Activated T-helper 1 cell treated with anti-CD3 and anti-CD28 coated beads, Interleukin-12 subunit alpha, Interleukin-12 subunit beta, Interleukin-2, Interleukin-4 antibody, amounts not matched to agents 30 ng/mL and 10 ng/mL and 1 ng/mL, durations not matched to agents 14 hours and 24 hours and 36 hours (primary cell): ENCODE measurements around the gene ADCY1. TPM values are rescaled to one million over a fixed set of nuclear protein-coding genes. Genes with fewer than 3 reads are reported as not detected.
"Not testable (repeated sequence)": the region's sequence is repeated elsewhere in the genome, so short reads cannot be mapped to it uniquely, and the experiment has no call there.

Experiments used
- DNase-seq: peaks from one replicate; pipeline ENCODE4 v3.0.0; 2021; ENCODE audit warnings: low spot score
- H3K27ac Mint-ChIP-seq: one replicate; pipeline ENCODE4 v1.8.0; 2021; ENCODE audit warnings: mild to moderate bottlenecking, mixed read lengths
- H3K27me3 Mint-ChIP-seq: one replicate; pipeline ENCODE4 v1.8.0; 2022; ENCODE audit warnings: mild to moderate bottlenecking, moderate library complexity, mixed read lengths; ENCODE audit not compliant: insufficient read depth
- H3K36me3 Mint-ChIP-seq: one replicate; pipeline ENCODE4 v1.8.0; 2021; ENCODE audit warnings: low read depth, mixed read lengths
- H3K4me1 Mint-ChIP-seq: one replicate; pipeline ENCODE4 v1.8.0; 2021; ENCODE audit warnings: low read depth, mixed read lengths
- H3K4me3 Mint-ChIP-seq: one replicate; pipeline ENCODE4 v1.8.0; 2021; ENCODE audit warnings: mild to moderate bottlenecking, moderate library complexity, mixed read lengths
- H3K9me3 Mint-ChIP-seq: one replicate; pipeline ENCODE4 v1.8.0; 2021; ENCODE audit warnings: mixed read lengths
- intact Hi-C: fragments of 100-400 bp; cut with micrococcal nuclease; formaldehyde crosslinking; loops from one replicate; pipeline ENCODE4 v1.15.1; 2024
- total RNA-seq: library from RNA; stranded (reverse); gene quantifications from 2 replicates; pipeline ENCODE4 v1.2.3, GENCODE V29; 2022

ADCY1 gene
- total RNA-seq, 1 donor from 2014 or later, result 2.9 TPM

- DNase-seq, H3K9me3 Mint-ChIP-seq, H3K36me3 Mint-ChIP-seq, H3K27ac Mint-ChIP-seq, H3K4me3 Mint-ChIP-seq, H3K27me3 Mint-ChIP-seq, intact Hi-C loops: not testable (repeated sequence)
- peaks cover 11% of the 10 kb centered on the region for H3K4me1 Mint-ChIP-seq
These were observed 188.2 kb downstream of the ADCY1 start for GRCh38 chr7:45762225-45762994.

GRCh38 chr7:45768516-45769394 is 194.6 kb downstream of the ADCY1 start:
- not testable (repeated sequence) for H3K9me3 Mint-ChIP-seq, H3K27me3 Mint-ChIP-seq, H3K4me1 Mint-ChIP-seq, H3K36me3 Mint-ChIP-seq
- DNase-seq, result peak; percentile 97
- intact Hi-C loops, result loop anchor here (1.0 kb wide), 1 partner anchor 572 kb away; no protein-coding TSS in a partner anchor
- Mint-ChIP-seq H3K27ac (peak overlapping the region; percentile 96), H3K4me3 (peak overlapping the region; percentile 91)

- Mint-ChIP-seq H3K27ac (peak overlapping the region; percentile 96), H3K4me3 (peak overlapping the region; percentile 91)
- not testable (repeated sequence) for DNase-seq, H3K9me3 Mint-ChIP-seq, H3K36me3 Mint-ChIP-seq, H3K27me3 Mint-ChIP-seq, H3K4me1 Mint-ChIP-seq
- intact Hi-C loops, result loop anchor here (1.0 kb wide), 1 partner anchor 573 kb away; no protein-coding TSS in a partner anchor
These were observed 195.5 kb downstream of the ADCY1 start for GRCh38 chr7:45769626-45770025.
